ENCODE results near the gene MTTP. TPM values are rescaled to one million over a fixed set of nuclear protein-coding genes. Genes with fewer than 3 reads are reported as not detected.

Gene MTTP
- total RNA-seq, 3 donors from 2014 or later: 0.64 TPM; not detected in 2

DNA sequence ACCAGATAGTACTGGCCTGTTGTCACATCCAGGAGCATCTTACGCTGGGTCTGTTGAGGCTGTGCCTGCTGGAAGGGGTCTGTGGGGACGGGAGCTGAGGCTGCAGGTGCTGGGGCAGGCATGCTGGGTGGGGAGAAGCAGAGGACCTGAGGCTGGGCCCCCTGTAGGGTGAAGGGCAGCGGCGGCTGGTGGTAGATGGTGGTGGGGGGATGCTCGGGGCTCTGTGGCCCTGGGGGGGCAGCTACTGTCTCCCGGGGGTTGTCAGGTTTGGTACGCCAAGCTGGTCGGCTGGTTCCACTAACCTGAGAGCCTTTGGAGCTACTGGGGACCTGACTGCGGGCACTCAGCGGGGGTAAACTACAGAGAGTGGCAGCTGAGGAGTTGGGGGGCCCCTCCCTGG is 75.2 kb downstream of the MTTP start:
- H3K36me3 ChIP-seq: no peaks in the 10 kb centered on the region
- no peak overlapping the region for H3K27ac ChIP-seq
- H3K4me1 ChIP-seq: no peaks in the 10 kb centered on the region
- no peak overlapping the region for H3K4me3 ChIP-seq
- H3K27me3 ChIP-seq: no peaks in the 10 kb centered on the region
- no peak for DNase-seq (ENCODE audit: low spot score in 2 of 2)
- no peak for TF ChIP-seq POLR2AphosphoS5 (IDR thresholded peaks at IDR 0.05)
- TF ChIP-seq, protein P1, sequence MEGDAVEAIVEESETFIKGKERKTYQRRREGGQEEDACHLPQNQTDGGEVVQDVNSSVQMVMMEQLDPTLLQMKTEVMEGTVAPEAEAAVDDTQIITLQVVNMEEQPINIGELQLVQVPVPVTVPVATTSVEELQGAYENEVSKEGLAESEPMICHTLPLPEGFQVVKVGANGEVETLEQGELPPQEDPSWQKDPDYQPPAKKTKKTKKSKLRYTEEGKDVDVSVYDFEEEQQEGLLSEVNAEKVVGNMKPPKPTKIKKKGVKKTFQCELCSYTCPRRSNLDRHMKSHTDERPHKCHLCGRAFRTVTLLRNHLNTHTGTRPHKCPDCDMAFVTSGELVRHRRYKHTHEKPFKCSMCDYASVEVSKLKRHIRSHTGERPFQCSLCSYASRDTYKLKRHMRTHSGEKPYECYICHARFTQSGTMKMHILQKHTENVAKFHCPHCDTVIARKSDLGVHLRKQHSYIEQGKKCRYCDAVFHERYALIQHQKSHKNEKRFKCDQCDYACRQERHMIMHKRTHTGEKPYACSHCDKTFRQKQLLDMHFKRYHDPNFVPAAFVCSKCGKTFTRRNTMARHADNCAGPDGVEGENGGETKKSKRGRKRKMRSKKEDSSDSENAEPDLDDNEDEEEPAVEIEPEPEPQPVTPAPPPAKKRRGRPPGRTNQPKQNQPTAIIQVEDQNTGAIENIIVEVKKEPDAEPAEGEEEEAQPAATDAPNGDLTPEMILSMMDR (IDR thresholded peaks at IDR 0.05): no peak
- no peak for TF ChIP-seq POLR2A (IDR thresholded peaks at IDR 0.05)
- no peaks in the 10 kb centered on the region for H3K9me3 ChIP-seq
- intact Hi-C loops (cut with DNase I; ENCODE audit: low total_unique reads): no loop called here

DNA sequence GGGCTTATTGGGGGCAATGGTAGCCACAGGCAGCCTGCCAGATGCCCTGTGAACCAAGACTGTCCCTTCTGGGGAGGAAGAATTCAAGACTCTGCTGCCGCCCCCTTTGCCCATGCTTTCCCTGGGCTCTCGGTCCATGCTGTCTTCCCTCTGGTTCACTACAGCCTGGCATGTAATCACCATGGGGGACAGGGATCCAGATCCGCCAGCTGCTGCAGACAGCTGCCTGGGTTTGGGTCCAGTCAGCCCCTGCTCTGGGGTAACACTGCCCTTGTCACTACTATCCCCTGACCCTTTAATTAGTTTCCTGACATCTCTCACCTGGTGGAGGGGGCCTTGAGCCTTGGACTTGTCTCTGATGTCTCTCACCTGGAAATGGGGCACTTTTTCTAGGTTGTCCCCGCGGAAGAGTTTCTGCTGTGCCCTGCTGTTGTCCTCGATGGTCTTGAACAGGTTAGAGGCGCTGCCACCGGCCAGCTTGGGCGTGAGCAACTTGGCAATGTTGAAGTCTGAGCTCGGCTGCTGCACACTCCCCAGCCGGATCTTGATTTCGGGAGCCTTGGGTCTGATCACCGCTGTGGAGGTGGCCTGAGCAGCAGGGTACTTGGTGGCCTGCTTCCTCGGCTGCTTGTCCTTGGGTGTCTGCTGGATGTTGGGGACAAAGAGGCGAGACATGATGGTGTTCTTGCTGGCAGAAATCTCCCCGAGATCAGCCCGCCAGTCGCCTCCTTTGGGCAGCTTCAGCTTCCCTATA is 76.6 kb downstream of the MTTP start:
- no peak overlapping the region for H3K4me3 ChIP-seq
- H3K36me3 ChIP-seq: no peaks in the 10 kb centered on the region
- no peaks in the 10 kb centered on the region for H3K9me3 ChIP-seq
- intact Hi-C loops (cut with DNase I; ENCODE audit: low total_unique reads): loop anchor here (1.0 kb wide), 1 partner anchor 14 kb away; no protein-coding TSS in a partner anchor
- H3K4me1 ChIP-seq: no peaks in the 10 kb centered on the region
- no peak overlapping the region for H3K27ac ChIP-seq
- no peak for DNase-seq (ENCODE audit: low spot score in 2 of 2)
- no peak for TF ChIP-seq POLR2AphosphoS5 (IDR thresholded peaks at IDR 0.05)
- no peak for TF ChIP-seq POLR2A (IDR thresholded peaks at IDR 0.05)
- TF ChIP-seq, protein P1 (IDR thresholded peaks at IDR 0.05): no peak
- H3K27me3 ChIP-seq: no peaks in the 10 kb centered on the region

DNA sequence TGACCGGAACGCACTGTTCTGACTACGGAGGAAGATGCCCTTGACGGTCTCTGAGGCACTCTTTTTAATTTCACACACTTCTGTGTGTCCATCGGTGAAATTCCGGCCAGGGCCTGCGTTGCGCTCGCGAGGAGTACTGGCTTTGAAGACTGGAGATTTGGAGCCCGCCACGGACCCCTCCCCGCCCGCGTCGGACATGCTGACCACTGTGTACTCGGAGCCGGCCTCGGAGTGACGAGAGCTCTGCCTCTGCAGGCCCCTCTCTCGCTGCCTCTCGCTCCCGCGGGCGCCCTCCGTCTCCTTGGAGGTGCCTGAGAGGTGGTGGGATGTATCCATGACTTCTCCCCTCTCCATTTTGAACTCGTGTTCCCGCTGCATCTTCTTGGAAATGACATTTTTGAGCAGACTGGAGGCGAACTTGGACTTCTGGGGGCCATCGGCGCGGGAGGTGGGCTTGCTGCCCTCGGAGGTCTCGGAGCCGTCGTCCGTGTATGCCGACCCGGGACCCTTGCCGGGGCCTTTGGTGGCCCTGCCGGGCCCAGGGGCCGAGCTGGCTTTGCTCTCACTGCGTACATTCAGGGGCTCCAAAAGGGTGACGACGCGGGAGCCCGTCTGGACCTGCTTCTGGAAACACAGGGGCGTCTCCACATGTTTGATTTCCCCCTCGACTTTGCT is 77.3 kb downstream of the MTTP start:
- intact Hi-C loops (cut with DNase I; ENCODE audit: low total_unique reads): loop anchor here (1.0 kb wide), 1 partner anchor 13 kb away; no protein-coding TSS in a partner anchor
- TF ChIP-seq, protein P1 (IDR thresholded peaks at IDR 0.05): no peak
- no peak for TF ChIP-seq POLR2A (IDR thresholded peaks at IDR 0.05)
- TF ChIP-seq POLR2AphosphoS5 (IDR thresholded peaks at IDR 0.05): no peak
- no peaks in the 10 kb centered on the region for H3K9me3 ChIP-seq
- no peak overlapping the region for H3K27ac ChIP-seq
- no peak overlapping the region for H3K4me3 ChIP-seq
- H3K27me3 ChIP-seq: no peaks in the 10 kb centered on the region
- no peaks in the 10 kb centered on the region for H3K4me1 ChIP-seq
- no peaks in the 10 kb centered on the region for H3K36me3 ChIP-seq
- no peak for DNase-seq (ENCODE audit: low spot score in 2 of 2)

DNA sequence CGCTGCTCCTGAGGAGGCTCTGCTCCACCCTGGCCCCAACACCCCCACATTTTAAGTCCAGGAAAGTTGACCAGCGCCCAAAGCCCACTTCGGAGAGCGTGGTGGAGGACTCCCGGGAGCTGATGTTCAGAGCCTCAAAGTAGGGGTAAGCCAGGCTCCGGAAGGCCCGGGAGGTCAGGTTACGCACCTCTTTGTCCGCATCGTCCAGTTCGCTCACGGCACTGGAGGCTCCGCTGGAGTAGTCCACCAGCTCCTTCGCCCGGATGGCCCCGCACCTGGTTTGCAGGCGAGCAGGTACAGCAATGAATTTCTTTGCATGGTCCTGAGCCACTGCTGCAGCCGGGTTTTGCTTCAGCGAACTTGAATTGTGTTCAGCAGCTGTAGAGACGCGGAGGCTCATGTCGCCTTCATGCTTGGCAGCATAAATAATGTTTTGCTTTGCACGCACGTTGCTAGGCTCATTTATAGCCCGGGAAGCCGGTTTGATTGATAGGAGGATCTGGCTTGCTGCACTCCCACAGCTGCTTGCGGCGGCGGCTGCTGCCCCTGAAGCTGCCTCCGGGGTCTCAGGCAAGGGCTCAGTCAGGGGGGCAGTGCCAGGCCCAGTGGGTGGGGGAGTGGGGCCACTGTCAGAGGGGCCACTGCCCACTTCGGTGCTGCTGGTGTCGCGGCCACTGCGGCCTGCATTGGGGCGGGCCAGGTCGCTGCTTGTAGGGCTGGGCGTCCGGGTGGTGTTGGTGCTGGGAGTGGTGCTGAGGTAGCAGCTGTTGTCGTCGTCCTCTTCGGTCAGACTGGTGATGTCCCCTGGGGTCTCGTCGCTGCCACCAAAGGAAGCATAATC is 78.2 kb downstream of the MTTP start:
- Histone ChIP-seq H3K4me3 (no peak overlapping the region), H3K4me1 (no peaks in the 10 kb centered on the region), H3K9me3 (no peaks in the 10 kb centered on the region), H3K36me3 (no peaks in the 10 kb centered on the region), H3K27ac (no peak overlapping the region), H3K27me3 (no peaks in the 10 kb centered on the region)
- intact Hi-C loops (cut with DNase I; ENCODE audit: low total_unique reads): no loop called here
- no peak for DNase-seq (ENCODE audit: low spot score in 2 of 2)
- no peak for TF ChIP-seq POLR2AphosphoS5 (IDR thresholded peaks at IDR 0.05)
- TF ChIP-seq, protein P1 (IDR thresholded peaks at IDR 0.05): no peak
- no peak for TF ChIP-seq POLR2A (IDR thresholded peaks at IDR 0.05)

Measured in breast epithelium (tissue), 4 donors.